LNCaP clone FGC (cell line): Measurements from ENCODE around the gene CELF2.

Source experiments
- DNase-seq: peaks from one replicate; pipeline ENCODE4 v3.0.0-alpha.2; 2011; ENCODE audit warnings: low read depth
- H3K4me3 ChIP-seq: 2 replicates; pipeline ENCODE4 v1.5.1; 2011; ENCODE audit warnings: mild to moderate bottlenecking, low read depth, low read length, control low read depth
- TF ChIP-seq, protein P1 (sequence below): IDR thresholded peaks from 2 replicates; pipeline ENCODE4 v1.5.1; 2012; ENCODE audit warnings: mild to moderate bottlenecking; ENCODE audit not compliant: control insufficient read depth, insufficient read depth; ENCODE audit errors: extremely low read depth

Gene CELF2

DNA sequence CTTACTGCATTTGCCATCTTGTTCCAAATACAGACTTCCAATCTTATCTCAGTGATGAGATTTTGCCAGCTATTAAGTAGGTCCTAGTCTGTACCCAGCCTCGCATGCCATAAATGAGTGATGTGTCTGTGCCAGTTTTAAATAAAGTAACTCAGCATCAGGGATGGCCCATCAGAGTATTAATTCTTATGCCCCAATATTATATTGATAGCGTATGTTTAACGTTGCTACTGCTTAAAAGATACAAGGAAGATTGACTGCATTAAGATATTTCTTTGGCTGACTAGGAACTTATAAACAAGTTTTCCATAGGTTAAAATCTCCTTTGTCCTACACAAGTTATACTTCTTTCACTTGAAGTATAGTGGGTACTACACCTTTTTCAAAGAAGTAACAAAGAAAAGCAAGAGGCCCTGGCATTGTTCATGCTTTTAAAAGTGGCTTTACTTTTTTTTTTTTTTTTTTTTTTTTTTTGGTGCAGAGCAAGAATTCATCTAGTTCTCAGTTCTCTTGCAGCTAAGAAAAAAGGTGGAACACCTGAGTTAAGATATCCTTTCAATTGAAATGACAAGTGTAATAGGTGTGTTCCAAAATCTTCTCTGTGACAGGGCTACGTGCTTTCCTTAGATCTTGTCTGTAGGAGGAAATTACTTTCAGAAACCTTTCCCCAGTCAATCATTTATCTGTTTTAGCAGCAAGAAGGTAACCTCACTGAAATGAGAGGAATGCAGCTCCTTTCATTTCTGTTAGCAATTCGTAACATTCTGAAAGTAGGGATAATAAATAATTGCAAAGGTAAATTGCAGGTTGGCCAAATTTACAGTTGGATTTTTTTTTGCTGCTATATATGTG lies 245.0 kb downstream of the CELF2 start:
- H3K4me3 ChIP-seq, result no peak overlapping the region
- DNase-seq, result no peak
- TF ChIP-seq, protein P1, sequence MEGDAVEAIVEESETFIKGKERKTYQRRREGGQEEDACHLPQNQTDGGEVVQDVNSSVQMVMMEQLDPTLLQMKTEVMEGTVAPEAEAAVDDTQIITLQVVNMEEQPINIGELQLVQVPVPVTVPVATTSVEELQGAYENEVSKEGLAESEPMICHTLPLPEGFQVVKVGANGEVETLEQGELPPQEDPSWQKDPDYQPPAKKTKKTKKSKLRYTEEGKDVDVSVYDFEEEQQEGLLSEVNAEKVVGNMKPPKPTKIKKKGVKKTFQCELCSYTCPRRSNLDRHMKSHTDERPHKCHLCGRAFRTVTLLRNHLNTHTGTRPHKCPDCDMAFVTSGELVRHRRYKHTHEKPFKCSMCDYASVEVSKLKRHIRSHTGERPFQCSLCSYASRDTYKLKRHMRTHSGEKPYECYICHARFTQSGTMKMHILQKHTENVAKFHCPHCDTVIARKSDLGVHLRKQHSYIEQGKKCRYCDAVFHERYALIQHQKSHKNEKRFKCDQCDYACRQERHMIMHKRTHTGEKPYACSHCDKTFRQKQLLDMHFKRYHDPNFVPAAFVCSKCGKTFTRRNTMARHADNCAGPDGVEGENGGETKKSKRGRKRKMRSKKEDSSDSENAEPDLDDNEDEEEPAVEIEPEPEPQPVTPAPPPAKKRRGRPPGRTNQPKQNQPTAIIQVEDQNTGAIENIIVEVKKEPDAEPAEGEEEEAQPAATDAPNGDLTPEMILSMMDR, result no peak

DNA sequence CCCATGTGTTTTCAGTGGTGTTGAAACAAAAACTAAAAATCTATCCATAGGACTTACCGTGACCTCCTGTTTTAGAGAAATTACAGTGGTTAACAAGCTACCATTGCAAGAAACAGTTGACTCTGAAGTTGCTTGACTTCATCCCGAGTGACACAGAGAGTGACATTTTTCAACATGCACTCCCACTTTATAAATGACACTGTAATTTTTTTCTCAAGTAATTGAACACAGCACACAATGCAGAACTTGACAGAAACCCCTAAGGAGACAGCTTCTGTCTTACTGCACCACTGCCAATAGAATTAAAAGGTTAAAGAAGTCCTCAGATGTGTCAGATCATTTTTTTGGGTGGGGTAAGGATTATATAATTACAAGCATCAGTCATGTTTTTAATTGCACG lies 246.1 kb downstream of the CELF2 start:
- TF ChIP-seq, protein P1, result no peak
- H3K4me3 ChIP-seq, result no peak overlapping the region
- DNase-seq, result no peak

DNA sequence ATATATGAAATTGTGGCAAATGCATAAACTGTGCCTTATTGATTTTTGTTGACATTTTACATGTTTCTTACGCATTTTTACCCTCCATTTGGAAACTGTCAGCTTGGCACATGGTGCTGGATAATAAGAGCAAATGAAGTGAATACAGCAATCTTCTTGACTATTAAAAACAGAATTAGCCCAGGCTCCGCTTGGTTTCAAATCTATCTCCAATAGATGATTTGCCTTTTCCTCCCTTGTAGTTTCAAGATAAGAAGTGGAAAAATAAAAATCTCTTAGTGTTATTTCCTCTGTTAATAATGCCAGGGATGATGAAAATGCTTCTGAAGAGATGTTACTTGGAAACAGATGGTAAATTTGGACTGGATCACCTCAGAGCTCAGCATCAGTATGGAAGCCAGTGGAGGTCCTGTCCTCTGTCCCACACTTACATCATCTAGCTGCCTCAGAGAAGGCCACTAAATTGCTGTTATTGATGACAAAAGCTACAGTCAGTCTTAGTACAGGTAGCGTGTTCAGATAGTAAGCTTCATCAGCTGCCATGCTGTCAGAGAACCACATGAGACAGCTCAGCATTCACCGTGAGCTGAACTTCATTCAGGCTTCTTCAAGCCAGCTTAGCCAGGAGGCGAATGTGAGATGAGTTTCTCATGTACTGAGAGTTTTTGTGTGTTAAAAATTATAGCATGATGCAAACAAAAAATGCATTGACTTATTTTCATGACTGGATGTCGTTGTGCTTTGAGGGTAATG lies 246.8 kb downstream of the CELF2 start:
- DNase-seq, result no peak

DNA sequence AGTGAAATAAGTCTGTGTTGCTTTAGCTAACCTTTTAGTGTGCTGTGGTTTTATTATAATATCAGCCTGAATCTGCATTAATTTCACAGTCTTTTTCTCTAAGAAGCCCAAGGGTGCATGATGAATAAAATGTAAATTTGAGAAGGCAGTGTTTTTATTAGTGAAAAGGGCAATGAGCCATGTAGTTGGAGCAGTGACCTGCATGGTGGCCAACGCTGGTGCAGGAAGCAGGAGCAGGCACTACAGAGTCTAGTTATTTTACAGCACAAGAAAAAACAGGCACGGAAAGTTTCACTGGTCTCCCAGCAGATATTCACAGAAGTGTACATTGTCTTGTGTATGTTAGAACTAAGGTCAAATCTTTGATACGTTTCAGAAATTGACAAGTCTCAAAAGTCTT lies 247.8 kb downstream of the CELF2 start:
- TF ChIP-seq, protein P1, result no peak
- no peak for DNase-seq
- H3K4me3 ChIP-seq, result no peak overlapping the region

More for the DNA sequence above, 246.8 kb downstream of the CELF2 start:
- TF ChIP-seq, protein P1, result no peak
- H3K4me3 ChIP-seq, result no peak overlapping the region

DNA sequence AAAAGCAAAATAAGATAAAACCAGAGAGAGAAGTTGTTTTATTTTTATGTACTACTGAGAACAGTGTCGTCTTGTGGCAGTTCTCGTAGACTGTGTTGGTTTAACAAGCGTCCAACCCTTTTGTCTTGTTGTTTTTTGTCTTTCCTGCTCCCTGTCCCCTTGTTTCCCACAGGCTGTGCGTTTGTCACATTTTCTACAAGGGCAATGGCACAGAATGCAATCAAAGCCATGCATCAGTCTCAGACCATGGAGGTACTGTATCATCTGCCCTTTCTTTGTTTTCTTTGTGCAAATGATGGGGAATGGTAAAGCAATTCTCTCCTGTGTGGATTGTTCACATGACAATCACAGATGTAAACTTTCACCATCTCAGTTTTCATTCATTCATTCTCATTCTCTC lies 248.8 kb downstream of the CELF2 start:
- TF ChIP-seq, protein P1, result no peak
- no peak overlapping the region for H3K4me3 ChIP-seq
- no peak for DNase-seq

DNA sequence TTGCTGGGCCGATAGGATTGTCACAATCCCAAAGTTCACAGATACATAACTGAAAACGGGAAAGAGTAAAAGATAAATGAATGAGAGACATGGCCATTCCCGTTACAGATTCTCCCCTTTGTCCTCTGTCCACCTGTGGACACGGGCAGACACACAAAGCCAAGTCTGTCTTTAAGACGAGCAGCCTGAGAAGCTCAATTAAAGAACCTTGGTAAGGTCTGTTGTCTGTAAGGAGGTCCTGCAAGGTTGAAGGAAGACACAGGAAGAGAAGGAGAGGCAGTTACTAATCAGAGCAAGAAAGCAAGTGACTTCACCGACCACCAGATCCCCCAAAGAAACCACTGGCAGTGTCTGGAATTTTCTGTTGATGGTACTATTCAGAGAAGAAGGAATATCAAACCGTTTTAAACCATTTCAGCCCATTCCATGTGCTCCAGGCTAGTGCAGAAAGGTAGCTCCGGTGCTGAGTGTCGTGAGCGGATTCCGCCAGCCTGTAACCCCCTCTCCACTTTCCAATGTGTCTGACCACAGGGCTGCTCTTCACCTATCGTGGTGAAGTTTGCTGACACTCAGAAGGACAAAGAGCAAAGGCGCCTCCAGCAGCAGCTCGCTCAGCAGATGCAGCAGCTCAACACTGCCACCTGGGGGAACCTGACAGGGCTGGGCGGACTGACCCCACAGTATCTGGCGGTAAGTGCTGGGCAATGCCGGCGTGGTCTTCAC lies 252.6 kb downstream of the CELF2 start:
- TF ChIP-seq, protein P1, result peak; percentile 97
- DNase-seq, result no peak
- no peak overlapping the region for H3K4me3 ChIP-seq
